OCI-LY3 (cell line): ENCODE measurements around the gene KRTAP5-11.
A peak's percentile ranks its signal among the peaks of the same experiment; 100 is the strongest.

Experiments used
- H2AFZ ChIP-seq: fragments of 200-600, 300-600 bp; shearing (Covaris generic); 2 replicates; pipeline ENCODE4 v1.6.0; 2014; ENCODE audit warnings: antibody characterized with exemption, low read depth, low read length
- H3K27ac ChIP-seq: fragments of 200-600, 300-600 bp; sonication (generic); 2 replicates; pipeline ENCODE4 v1.5.1; 2014; ENCODE audit warnings: mild to moderate bottlenecking, low read length, moderate library complexity, mixed read lengths
- H3K27me3 ChIP-seq: fragments of 200-600, 300-600 bp; sonication (generic); 2 replicates; pipeline ENCODE4 v1.6.1; 2014; ENCODE audit warnings: low read depth, low read length, mixed read lengths
- H3K36me3 ChIP-seq: fragments of 200-600, 300-600 bp; sonication (generic); replicated peaks from 2 replicates; pipeline ENCODE3; 2014; ENCODE audit warnings: low read depth, low read length, mixed read lengths
- H3K4me1 ChIP-seq: fragments of 300-600, 200-600 bp; sonication (generic); 2 replicates; pipeline ENCODE4 v1.6.1; 2014; ENCODE audit warnings: low read length, mixed read lengths
- H3K4me2 ChIP-seq: fragments of 200-600, 300-600 bp; sonication (generic); 2 replicates; pipeline ENCODE4 v1.6.1; 2014; ENCODE audit warnings: low read length, mixed read lengths
- H3K4me3 ChIP-seq: fragments of 300-600, 200-600 bp; sonication (generic); 2 replicates; pipeline ENCODE4 v1.5.1; 2014; ENCODE audit warnings: antibody characterized with exemption, mild to moderate bottlenecking, low read length, moderate library complexity
- H3K79me2 ChIP-seq: fragments of 300-600, 200-600 bp; shearing (Covaris generic); 2 replicates; pipeline ENCODE4 v1.6.1; 2014; ENCODE audit warnings: mild to moderate bottlenecking, low read length, mixed read lengths
- H3K9ac ChIP-seq: fragments of 300-600, 200-600 bp; shearing (Covaris generic); 2 replicates; pipeline ENCODE4 v1.6.0; 2014; ENCODE audit warnings: mild to moderate bottlenecking, low read length, moderate library complexity
- H3K9me3 ChIP-seq: fragments of 200-600, 300-600 bp; shearing (Covaris generic); 2 replicates; pipeline ENCODE4 v1.6.1; 2014; ENCODE audit warnings: low read length, mixed read lengths; ENCODE audit not compliant: insufficient read depth
- H4K20me1 ChIP-seq: fragments of 200-600, 300-600 bp; sonication (generic); 2 replicates; pipeline ENCODE4 v1.6.1; 2016; ENCODE audit warnings: low read length, mixed read lengths; ENCODE audit not compliant: insufficient read depth
- CTCF ChIP-seq: fragments of 200-600, 300-600 bp; sonication (generic); IDR thresholded peaks from 2 replicates; pipeline ENCODE4 v1.5.1; 2014; ENCODE audit warnings: antibody characterized with exemption, low read length, low read depth
- EZH2phosphoT487 ChIP-seq: fragments of 200-600 bp; shearing (Covaris generic); IDR thresholded peaks from 2 replicates; pipeline ENCODE4 v1.6.1; 2018; ENCODE audit warnings: antibody characterized with exemption, mixed run types, low read depth

The KRTAP5-11 gene

GRCh38 chr11:71551711-71552110 lies 31.0 kb downstream of the KRTAP5-11 start:
- Histone ChIP-seq H3K4me1 (peaks cover 29% of the 10 kb centered on the region), H3K27me3 (peaks cover 38% of the 10 kb centered on the region), H3K4me3 (no peak overlapping the region), H3K36me3 (no peaks in the 10 kb centered on the region), H3K9ac (no peak overlapping the region), H3K79me2 (no peaks in the 10 kb centered on the region), H3K27ac (no peak overlapping the region), H4K20me1 (no peaks in the 10 kb centered on the region), H3K9me3 (no peaks in the 10 kb centered on the region), H2AFZ (no peak overlapping the region), H3K4me2 (peak overlapping the region; percentile 49)
- no peak for TF ChIP-seq CTCF
- TF ChIP-seq EZH2phosphoT487: no peak

- no peak overlapping the region for H3K27ac ChIP-seq
- no peak overlapping the region for H3K4me2 ChIP-seq
- no peak for TF ChIP-seq EZH2phosphoT487
- no peak for TF ChIP-seq CTCF
- peaks cover 38% of the 10 kb centered on the region for H3K27me3 ChIP-seq
- H3K9me3 ChIP-seq: no peaks in the 10 kb centered on the region
- H3K79me2 ChIP-seq: no peaks in the 10 kb centered on the region
- H3K36me3 ChIP-seq: no peaks in the 10 kb centered on the region
- H3K4me3 ChIP-seq: no peak overlapping the region
- no peak overlapping the region for H2AFZ ChIP-seq
- H3K4me1 ChIP-seq: peaks cover 37% of the 10 kb centered on the region
- H3K9ac ChIP-seq: no peak overlapping the region
- no peaks in the 10 kb centered on the region for H4K20me1 ChIP-seq
Observed at GRCh38 chr11:71548716-71549151, 33.9 kb downstream of the KRTAP5-11 start.

GRCh38 chr11:71548120-71548519 lies 34.6 kb downstream of the KRTAP5-11 start, which contains the start of gene KRTAP5-9:
Gene KRTAP5-9, plus strand, starts transcription at chr11:71548420. Its CDS starts 238 bp downstream, at chr11:71548658.
- Histone ChIP-seq H3K9me3 (no peaks in the 10 kb centered on the region), H2AFZ (no peak within 1 kb of the TSS), H3K9ac (no peak within 1 kb of the TSS), H3K4me2 (no peak within 1 kb of the TSS), H4K20me1 (no peaks in the 10 kb centered on the region), H3K36me3 (no peaks in the 10 kb centered on the region), H3K79me2 (no peaks in the 10 kb centered on the region), H3K27ac (no peak within 1 kb of the TSS), H3K27me3 (peaks cover 38% of the 10 kb centered on the region), H3K4me3 (no peak within 1 kb of the TSS), H3K4me1 (peaks cover 43% of the 10 kb centered on the region)
- TF ChIP-seq EZH2phosphoT487: no peak
- TF ChIP-seq CTCF: no peak

GRCh38 chr11:71545405-71545966 lies 37.2 kb downstream of the KRTAP5-11 start:
- Histone ChIP-seq H3K9ac (no peak overlapping the region), H3K9me3 (peaks cover 9% of the 10 kb centered on the region; the same call in 1 of the 2 replicates), H3K27me3 (peaks cover 32% of the 10 kb centered on the region), H2AFZ (no peak overlapping the region), H3K4me2 (no peak overlapping the region), H3K36me3 (peaks cover 2% of the 10 kb centered on the region), H3K27ac (no peak overlapping the region), H3K4me3 (no peak overlapping the region), H4K20me1 (no peaks in the 10 kb centered on the region), H3K4me1 (peaks cover 29% of the 10 kb centered on the region), H3K79me2 (no peaks in the 10 kb centered on the region)
- TF ChIP-seq EZH2phosphoT487: no peak
- TF ChIP-seq CTCF: no peak
